Globus pallidus (tissue), 1 donor: ENCODE measurements around the gene ARHGAP44.
"Not testable (repeated sequence)": the region's sequence is repeated elsewhere in the genome, so short reads cannot be mapped to it uniquely, and the experiment has no call there.

Experiments used
- DNase-seq: peaks from one replicate; pipeline ENCODE4 v3.0.0-alpha.2; 2015; ENCODE audit warnings: low spot score

Gene ARHGAP44

GRCh38 chr17:12821376-12821940, 32.2 kb downstream of the ARHGAP44 start:
- no peak for DNase-seq

GRCh38 chr17:12826431-12826830, 37.1 kb downstream of the ARHGAP44 start:
- DNase-seq, result no peak

GRCh38 chr17:12830777-12831247, 41.5 kb downstream of the ARHGAP44 start:
- DNase-seq, result no peak

DNA sequence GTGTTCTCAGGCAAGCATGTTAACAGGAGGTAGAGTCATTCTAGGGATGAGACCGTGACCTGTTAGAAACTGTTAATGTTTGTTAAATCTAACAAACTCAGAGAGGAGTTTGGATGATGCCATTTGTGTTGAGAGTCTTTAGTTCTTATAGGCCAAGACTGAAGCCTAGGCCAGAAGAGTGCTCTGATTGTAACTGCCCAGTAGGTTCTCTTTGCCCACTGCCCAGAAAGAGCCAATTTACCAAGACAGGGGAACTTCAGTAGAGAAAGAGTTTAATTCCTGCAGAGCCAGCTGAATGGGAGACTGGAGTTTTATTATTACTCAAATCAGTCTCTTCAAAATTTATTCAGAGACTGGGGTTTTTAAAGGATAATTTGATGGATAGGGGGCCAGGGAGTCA, 42.5 kb downstream of the ARHGAP44 start:
- DNase-seq, result no peak

GRCh38 chr17:12839042-12839441, 49.7 kb downstream of the ARHGAP44 start:
- DNase-seq, result no peak

- DNase-seq, result no peak
Observed at GRCh38 chr17:12842936-12843335, 53.6 kb downstream of the ARHGAP44 start.

- no peak for DNase-seq
Observed at GRCh38 chr17:12850996-12851395, 61.7 kb downstream of the ARHGAP44 start.

DNA sequence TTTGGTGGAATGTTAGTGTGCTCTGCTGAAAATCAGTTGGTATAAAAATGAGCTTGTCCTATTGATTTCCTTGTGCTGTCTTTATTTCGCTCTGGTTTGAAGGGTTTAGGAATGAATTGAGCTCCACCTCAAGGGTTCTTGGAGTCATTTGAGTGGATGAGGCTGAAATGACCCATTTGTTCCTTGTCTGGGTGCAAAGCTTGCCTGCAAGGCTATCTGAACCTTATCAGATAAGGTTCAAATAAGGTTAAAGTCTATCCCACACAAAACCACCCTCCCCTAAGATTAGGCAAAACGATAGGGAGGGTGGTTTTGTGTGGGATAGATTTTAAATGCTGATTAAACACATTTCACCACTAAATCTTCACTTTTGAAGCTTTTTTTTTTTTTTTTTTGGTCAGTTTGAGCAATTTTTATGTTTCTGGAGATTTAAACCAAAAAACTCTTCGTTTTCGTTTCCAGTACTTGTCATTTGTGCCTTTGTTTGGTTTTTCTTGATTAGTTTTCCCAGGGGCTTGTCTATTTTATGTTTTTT, 62.7 kb downstream of the ARHGAP44 start:
- DNase-seq, result no peak

- DNase-seq, result no peak
Observed at GRCh38 chr17:12853921-12854320, 64.6 kb downstream of the ARHGAP44 start.

GRCh38 chr17:12856416-12856815, 67.1 kb downstream of the ARHGAP44 start:
- no peak for DNase-seq

GRCh38 chr17:12857592-12857991, 68.3 kb downstream of the ARHGAP44 start:
- no peak for DNase-seq

GRCh38 chr17:12859520-12859919, 70.2 kb downstream of the ARHGAP44 start:
- DNase-seq, result no peak

DNA sequence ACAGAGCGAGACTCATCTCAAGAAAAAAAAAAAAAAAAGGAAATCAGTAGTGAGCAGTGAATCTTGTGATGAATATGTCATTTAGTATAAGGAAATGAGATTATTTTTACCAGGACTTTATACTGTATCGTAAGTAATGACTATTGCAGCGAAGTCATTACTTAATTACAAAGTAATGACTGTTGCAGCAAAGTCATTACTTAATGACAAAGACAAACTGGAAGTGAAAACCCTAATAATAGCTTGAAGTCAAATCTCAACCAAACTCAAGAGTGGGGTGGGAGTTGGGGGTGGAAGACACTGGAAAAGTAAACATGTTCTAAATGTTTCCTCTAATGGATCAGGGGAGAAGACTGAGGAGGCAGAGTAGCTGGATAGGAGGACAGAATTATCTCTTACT, 76.5 kb downstream of the ARHGAP44 start:
- no peak for DNase-seq

DNA sequence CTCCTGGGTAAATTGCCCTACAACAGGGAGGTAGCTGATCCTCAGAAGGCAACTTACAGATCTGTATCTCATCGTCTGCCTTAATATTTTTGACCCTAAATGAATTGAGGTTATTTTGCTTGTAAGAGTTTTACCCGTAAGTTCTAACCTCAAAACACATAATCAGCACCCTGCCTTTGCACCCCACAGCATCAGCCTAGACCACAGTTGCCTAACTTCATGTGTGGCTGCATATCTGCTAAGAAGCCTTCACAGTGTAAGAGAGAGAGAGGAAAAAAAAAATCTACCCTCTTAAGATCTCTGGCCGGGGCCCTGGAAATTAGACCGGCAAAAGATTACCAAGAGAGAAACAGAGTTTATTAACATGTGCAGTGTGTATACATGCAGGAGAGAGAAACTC, 76.9 kb downstream of the ARHGAP44 start:
- DNase-seq, result no peak

DNA sequence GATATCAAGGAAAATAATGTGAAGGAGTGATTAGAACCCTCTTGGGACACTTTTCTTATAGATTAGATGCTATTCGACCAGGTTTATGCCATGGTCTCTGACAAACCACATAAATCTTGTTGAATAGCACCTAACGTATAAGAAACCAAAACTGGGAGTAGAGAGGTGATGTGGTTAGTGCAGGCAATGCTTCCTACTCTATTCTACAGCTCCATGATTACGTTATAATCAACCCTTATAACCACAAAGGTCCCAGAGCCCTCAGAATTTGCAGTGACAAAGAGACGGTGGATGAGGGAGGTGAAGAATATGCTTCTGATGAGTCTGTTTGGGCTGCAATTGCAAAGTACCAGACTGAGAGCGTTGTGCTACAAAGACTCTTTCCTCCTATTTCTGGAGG, 78.4 kb downstream of the ARHGAP44 start:
- no peak for DNase-seq

GRCh38 chr17:12873415-12874125, 84.3 kb downstream of the ARHGAP44 start:
- DNase-seq, result not testable (repeated sequence)

GRCh38 chr17:12877953-12878669, 88.8 kb downstream of the ARHGAP44 start:
- DNase-seq, result no peak

- DNase-seq, result not testable (repeated sequence)
Observed at GRCh38 chr17:12879096-12879495, 89.8 kb downstream of the ARHGAP44 start.

DNA sequence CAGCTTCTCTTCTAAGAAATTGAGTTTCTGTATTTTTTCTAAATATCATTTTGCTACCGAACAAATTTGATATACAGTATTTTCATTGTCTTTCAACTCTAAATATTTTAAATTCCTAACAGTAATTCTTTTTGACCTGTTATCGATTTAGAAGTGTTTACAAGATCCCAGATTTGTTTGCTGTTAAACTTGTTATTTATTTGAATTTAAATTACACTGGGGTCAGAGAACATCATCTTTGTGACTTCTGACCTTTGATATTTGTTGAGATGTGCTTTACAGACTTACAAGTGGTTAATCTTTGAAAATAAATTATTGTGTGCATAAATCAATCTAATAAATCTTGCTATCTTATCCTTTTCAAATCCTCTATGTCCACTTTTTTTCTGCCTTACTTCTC, 94.2 kb downstream of the ARHGAP44 start:
- no peak for DNase-seq

GRCh38 chr17:12887088-12887487, 97.8 kb downstream of the ARHGAP44 start:
- DNase-seq, result no peak

- no peak for DNase-seq
Observed at GRCh38 chr17:12896180-12896785, 107.0 kb downstream of the ARHGAP44 start.

GRCh38 chr17:12898110-12898509, 108.8 kb downstream of the ARHGAP44 start:
- DNase-seq, result no peak
